Body of pancreas (tissue), 4 donors: ENCODE data around the gene KATNAL2.

Experiments
- CTCF ChIP-seq, 7 experiments: fragments of 450-650 bp in 4 of 7; fragments of 200-600 bp in 3 of 7; sonication (generic) in 3 of 7; IDR thresholded peaks; one replicate each; pipeline ENCODE4 v1.5.1; 2016 to 2019; ENCODE audit warnings: antibody characterized with exemption in 7 of 7
- POLR2A ChIP-seq, 3 donors: fragments of 450-650 bp; IDR thresholded peaks; one replicate each; pipeline ENCODE4 v1.6.1; 2016; ENCODE audit warnings: antibody characterized with exemption in 3 of 3, mild to moderate bottlenecking in 2 of 3

GRCh38 chr18:46883180-46883579, 34.2 kb upstream of the KATNAL2 start:
- TF ChIP-seq CTCF (IDR thresholded peaks at IDR 0.05) (no peak), POLR2A (IDR thresholded peaks at IDR 0.05) (no peak)
